ENCODE data around the gene PRMT7.

The PRMT7 gene

DNA sequence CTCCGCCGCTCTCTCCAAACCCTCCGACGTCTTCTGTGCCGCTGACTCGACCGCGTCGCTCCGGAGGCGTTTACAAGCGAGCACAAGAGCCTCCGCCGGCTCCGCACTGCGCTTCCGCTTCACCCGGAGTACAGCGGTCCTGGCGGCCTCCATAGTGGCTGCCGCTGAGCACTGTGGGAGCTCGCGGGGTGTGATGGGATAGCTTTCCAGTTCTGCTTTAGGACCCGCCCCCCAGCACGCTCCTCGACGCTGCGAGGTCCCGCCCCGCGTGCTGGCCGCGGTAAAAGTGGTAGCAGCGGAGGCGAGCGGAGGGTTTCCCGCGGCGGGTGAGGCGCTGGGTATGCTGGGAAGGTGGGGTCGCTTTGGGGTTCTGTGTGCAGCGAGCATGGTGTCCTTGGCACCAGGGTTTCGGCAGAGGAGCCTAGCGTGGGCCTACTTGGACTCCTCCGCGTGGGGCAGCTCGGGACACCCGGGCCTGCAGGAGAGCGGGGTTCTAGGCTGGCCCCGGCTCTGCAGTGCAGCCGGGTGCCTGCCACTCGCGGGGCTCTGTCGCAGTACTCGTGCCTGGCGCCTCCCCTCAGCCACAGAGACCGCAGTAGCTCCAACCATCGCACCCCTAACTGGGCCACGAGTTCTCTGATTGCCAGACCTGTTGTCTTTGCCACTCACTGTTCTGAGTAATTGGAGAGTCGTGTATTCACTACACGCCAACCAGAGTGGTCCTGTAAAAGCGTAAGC is at the start of gene PRMT7, which contains the start of gene SLC7A6OS:
TSS of gene PRMT7 (plus strand) at position 246 of the 738 bp plus-strand sequence. CDS start 4,961 bp downstream, outside the sequence.
TSS of gene SLC7A6OS (minus strand) at position 173 of the 738 bp plus-strand sequence. CDS start at position 153, 20 bp downstream.
- peak; percentile 91 for DNase-seq (ENCODE audit: low spot score)

- no peak for DNase-seq (ENCODE audit: low spot score)
Observed at GRCh38 chr16:68263559-68264127, 47.2 kb upstream of the PRMT7 start.

DNA sequence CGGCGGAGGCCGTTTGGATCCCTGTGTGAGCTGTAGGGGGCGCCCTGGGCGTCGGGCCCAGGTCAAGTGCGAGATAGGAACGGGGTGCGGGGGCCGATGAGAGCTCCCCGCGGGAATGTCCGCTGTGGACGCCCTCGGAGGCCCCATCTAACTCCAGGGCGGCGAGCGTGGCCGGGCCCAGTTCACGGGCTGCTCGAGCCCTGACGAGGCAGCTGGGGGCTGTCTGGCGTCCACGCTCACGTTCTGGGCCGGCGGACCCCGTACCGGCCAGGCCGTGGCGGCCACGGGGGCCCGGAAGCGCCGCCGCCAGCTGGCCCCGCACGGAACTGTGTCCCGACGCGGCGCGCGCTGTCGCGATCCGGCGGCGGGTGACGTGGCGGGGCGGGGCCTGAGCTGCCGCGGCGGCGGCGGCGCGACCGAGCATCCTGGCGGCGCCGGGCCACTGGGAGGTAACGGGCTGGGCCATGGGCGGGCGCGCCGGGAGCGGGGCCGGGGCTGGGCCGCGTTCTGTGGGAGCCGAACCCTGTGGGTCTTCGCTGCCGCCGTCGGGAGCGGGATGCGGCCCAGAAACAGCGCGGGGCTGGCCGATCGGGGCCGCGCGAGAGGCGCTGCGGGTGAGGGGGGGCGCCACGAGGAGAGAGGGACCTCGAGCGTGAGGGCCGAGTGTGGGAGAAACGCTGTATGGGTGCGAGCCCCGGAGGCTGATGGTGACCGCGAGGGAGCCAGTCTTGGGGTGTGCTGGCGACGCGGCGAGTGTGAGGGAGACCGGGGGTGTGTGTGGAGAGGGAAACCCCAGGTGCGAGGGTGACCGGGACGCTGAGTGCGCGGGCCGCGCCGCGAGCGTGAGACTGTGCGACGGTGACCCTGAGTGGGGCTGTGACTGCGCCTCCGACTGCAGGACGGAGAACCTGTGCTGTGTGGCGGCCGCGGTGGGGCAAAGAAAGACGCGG is 46.4 kb upstream of the PRMT7 start, which contains the start of gene SLC7A6:
TSS of gene SLC7A6 (plus strand) at position 399 of the 950 bp plus-strand sequence. CDS start 10,201 bp downstream, outside the sequence.
- peak; percentile 83 for DNase-seq (ENCODE audit: low spot score)

- peak; percentile 57 for DNase-seq (ENCODE audit: low spot score)
Observed at GRCh38 chr16:68265078-68265920, 45.5 kb upstream of the PRMT7 start.

GRCh38 chr16:68267612-68268405 is 43.0 kb upstream of the PRMT7 start:
- no peak for DNase-seq (ENCODE audit: low spot score)

DNA sequence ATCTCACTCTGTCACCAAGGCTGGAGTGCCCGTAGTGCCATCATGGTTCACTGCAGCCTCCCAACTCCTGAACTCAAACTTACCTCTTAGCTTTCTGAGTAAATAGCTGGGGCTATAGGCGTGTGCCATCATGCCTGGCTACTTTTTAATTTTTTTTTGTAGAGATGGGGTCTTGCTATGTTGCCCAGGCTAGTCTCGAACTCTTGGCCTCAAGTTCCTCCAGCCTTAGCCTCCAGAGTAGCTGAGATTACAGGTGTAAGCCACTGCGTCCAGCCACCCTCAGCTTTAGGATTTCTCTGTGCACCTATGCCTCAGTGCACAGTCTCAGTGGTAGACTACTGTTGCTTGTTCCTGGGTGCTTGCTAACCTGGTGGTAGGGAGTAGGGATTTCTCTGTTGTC is 41.0 kb upstream of the PRMT7 start:
- no peak for DNase-seq (ENCODE audit: low spot score)

GRCh38 chr16:68270353-68270752 is 40.5 kb upstream of the PRMT7 start:
- DNase-seq (ENCODE audit: low spot score) = peak; percentile 63

DNA sequence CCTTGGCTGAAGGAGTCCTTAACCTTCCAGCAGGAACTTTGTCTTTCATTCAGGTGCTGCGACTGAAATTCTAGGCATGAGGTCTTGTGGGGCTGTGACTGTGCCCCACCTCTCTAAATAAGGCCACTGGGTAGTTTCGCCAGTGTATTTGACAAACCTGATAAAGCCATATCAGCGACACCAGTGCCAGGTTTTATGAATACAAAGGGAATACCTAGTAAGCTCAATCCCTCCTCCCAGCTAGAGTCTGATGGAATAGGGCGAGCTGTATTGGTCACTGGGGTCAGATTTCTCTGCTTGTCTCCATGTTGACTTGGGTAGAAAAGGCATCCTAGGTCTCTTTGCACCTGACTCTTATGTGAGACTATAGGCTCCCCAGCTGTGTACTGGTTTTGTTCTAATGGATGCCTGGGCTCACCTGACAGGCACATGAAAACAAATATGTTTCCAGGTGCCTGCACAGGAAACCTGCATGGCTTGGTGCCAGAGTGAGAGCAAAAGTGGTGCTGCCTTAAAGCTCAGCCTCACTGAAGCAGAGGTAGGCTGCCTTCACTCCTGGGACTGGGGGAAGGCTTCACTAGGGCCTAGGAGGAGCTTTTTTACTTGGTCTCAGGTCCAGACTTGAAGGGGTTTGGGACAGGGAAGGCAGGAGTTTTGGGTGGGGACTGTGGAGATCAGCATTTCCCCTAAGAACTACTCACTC is 38.2 kb upstream of the PRMT7 start:
- DNase-seq (ENCODE audit: low spot score) = peak; percentile 64

GRCh38 chr16:68273459-68273858 is 37.4 kb upstream of the PRMT7 start:
- no peak for DNase-seq (ENCODE audit: low spot score)

DNA sequence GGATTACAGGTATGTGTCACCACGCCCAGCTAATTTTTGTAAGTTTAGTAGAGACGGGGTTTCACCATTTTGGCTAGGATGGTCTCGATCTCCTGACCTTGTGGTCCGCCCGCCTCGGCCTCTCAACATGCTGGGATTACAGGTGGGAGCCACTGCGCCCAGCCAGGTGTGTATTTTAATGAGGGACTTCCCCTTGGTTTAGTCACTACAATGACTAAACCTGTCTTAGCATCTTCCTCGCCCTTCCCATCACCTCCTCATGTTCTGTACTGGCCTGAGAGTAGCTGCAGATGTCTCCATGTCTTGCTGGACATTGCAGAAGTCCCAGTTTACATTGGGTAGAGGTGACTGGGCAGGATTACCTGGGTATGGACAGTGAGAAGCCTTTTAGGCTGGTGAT is 36.9 kb upstream of the PRMT7 start:
- peak; percentile 29 for DNase-seq (ENCODE audit: low spot score)

- DNase-seq (ENCODE audit: low spot score) = no peak
Observed at GRCh38 chr16:68274441-68274840, 36.4 kb upstream of the PRMT7 start.

DNA sequence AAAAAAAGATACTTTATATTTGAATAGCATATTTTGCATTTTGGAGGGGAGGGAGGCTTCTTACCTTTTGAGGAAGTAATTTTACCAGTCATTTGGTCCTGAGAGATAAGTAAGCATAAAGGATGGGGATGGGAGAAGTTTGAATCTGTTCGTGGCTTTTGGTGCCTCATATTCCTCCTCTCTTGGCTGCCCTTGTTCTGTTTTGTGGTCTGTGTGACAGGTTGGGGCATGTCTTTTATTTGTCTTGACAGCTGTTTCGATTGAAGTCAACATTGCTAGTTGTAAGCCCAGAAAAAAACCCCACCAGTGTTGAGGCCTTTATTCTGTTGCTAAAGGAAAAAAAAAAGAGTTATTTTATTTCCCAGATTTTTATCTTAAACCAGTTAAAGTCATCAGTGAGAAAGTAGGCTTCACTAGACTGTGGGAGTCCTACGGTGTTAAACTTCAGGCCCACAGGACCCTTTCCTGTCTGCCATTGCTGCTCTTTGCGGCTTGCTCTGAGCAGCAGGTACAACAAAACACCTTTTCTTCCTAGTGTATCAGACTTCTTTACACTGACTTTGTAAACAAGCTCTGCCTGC is 35.1 kb upstream of the PRMT7 start:
- DNase-seq (ENCODE audit: low spot score) = peak; percentile 73

- DNase-seq (ENCODE audit: low spot score) = no peak
Observed at GRCh38 chr16:68276223-68276622, 34.6 kb upstream of the PRMT7 start.

DNA sequence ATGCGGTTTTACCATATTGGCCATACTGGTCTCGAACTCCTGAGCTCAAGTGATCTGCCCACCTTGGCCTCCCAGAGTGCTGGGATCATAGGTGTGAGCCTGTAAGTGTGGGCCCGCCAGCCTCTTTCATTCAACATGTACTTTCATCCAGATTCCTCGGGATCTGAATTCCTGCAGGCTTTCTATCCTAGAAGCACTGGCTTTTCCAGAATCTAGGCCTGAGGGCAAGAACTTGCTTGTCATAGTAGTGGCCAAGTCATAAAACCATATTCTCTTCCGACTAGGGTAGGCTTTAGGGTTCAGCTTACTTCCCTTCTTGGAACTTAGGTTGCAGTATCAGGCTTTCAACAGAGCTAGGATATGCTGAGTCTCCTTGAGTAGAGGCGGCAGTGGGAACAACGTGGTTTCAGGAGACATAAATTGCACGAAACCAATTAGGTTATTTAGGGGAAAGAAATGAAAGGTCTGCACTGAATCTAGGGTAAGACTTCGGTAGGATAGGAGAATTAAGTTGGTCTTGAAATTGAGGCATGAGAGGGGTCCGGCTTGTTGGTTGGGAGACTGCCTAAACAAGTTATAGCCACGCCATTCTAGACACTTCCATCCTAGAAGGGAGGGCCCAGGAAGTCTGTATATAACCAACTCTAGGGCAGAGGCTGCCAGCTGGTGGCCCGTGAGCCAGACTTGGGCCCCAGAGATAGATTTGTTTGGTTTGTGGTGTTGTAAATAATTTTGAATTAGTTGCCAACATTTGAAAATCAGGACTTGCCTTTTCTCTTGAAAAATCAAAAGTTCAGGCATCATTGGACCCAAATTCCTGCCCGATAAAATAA is 30.9 kb upstream of the PRMT7 start:
- no peak for DNase-seq (ENCODE audit: low spot score)

GRCh38 chr16:68281368-68282063 is 29.3 kb upstream of the PRMT7 start:
- DNase-seq (ENCODE audit: low spot score) = peak; percentile 35

GRCh38 chr16:68282064-68282452 is 28.8 kb upstream of the PRMT7 start:
- no peak for DNase-seq (ENCODE audit: low spot score)

DNA sequence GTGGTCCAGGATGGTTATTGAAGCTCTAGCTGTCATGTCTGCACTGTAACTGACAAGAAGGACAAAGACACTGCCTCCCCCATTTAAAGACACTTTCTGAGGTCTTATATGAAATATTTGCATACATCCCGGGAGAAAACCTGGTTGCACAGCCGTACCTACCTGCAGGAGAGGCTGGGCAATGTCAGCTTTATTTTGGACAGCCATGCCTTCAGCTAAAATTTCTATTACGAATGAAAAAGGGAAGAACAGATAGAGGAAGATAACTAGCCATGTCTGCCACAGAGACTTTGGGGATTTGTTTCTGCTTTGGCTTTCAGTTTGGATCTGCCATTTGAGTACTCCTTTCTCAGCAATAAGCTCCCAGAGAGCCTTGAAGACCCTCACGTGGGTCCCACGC is 27.5 kb upstream of the PRMT7 start:
- no peak for DNase-seq (ENCODE audit: low spot score)
